Hematopoietic multipotent progenitor cell treated with erythropoietin and hydrocortisone succinate and interleukin-3 and kit ligand, for 15 days (in vitro differentiated cells): ENCODE data around the gene SPATA9.

Source experiments
- DNase-seq: peaks from one replicate; pipeline ENCODE4 v3.0.0-alpha.2; 2015; ENCODE audit warnings: low spot score

Gene SPATA9

DNA sequence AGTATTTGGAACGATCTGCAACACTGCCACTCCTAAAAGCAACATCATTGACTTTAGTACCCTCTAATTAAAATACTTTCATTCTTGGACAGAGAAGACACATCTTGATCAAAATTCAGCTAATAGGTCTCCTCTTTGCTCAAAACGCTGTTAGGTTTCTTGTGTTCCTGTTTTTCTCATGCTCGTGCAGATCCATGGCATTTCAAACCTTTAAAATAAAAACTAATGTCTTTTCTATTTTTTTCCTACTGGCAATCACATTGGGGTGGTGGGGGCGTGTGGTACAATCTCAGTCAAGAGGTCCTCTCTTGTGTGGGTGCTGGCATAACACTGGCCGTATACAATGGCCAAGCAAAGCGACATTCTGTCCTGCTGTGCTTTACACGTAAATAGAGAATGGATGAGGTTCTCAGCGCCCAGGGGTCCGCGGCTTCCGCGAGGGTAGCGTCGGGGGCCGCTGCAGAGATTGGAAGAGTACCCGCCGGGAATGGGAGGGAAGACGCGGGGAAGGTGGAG lies 63.2 kb downstream of the SPATA9 start:
- DNase-seq, result no peak

DNA sequence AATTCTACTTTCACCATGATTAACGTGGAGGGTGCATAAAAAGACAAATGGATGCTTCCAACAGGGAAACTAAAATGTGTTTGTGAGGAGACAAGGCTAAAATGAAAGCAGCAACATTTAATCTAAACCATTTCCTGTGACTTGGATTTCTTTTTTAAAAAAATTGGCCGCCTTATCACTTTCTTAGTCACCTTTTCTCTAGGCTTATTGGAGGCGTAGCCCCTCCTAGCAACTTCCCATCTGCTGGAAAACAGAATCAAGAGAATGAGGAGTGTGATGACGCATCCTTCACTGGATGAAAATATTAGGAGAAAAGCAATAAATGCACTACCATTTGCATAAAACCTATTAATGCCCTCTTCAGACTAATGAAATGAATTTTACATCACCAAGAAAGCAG lies 63.7 kb downstream of the SPATA9 start:
- DNase-seq, result no peak

DNA sequence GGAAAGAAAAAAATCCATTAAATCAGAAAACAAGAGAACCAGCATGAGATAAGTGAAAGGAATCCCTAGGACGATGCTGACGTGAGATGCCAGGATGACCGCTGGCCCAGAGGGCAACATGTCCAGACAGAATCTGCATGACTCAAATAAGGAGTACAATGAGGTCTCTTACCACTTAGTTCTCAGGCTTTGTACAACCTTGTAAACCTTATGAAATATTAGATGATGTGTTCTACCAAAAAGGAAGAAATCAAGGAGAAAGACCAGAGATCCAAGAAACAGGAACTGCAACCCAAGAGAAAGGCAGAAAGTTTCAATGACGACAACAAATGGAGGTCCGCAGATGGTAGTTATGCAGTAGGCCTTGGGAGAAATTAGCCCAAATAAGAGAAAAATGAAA lies 65.7 kb downstream of the SPATA9 start:
- no peak for DNase-seq

DNA sequence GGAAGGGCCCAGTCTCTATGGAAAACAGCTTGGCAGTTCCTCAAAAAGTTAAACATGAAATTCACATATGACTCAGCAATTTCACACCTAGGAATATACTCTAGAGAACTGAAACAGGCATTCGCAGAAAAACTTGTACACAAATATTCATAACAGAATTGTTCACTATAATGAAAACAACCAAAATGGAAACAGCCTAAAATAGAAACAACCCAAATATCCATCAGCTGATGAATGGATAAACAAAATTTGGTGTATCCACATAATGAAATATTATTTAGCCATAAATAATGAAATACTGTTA lies 67.7 kb downstream of the SPATA9 start:
- no peak for DNase-seq

DNA sequence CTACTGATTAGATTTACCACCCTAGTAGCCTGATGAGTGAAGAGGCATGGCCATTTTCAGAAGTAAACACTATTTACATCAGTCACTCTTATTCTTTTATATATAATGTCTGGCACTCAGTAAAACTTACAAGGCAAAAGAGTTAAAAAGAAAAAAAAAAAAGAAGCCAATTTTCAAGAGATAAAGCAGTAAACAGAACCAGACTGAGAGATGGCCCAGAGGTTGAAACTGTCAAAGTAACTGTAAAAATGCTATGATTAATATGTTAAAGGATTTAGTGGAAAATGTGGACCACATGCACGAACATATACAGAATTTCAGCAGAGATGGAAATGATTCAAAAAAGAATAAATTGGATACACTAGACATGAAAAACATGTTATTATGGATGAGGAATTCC lies 69.3 kb downstream of the SPATA9 start:
- no peak for DNase-seq

DNA sequence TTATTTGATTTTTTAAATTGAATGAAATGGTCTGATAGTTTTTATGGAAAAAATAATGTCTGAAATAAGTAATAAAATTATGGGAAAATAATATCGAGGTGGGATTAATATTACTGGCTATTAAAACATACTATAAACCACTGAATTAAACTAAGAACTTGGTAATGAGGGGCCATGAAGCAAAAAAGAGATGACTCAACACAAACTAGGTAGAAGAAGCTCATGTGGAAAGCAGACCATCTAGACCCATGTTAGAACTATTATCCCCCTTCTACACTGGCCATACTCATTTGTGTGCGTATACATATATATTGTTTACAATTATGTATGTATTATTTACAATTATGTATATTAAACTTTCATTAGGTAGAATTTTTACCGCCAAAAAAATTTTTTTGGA lies 71.4 kb downstream of the SPATA9 start:
- DNase-seq, result no peak

DNA sequence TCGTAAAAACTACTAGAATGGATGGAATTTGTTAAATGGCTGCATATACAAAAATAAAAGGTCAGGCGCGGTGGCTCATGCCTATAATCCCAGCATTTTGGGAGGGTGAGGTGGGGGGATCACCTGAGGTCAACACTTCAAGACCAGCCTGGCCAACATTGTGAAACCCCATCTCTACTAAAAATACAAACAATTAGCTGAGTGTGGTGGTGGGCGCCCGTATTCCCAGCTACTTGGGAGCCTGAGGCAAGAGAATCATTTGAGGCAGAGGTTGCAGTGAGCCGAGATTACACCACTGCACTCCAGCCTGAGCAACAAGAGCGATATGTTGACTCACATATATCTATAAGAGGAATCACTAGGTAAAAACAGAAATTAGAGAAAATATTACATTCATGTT lies 72.2 kb downstream of the SPATA9 start:
- no peak for DNase-seq

DNA sequence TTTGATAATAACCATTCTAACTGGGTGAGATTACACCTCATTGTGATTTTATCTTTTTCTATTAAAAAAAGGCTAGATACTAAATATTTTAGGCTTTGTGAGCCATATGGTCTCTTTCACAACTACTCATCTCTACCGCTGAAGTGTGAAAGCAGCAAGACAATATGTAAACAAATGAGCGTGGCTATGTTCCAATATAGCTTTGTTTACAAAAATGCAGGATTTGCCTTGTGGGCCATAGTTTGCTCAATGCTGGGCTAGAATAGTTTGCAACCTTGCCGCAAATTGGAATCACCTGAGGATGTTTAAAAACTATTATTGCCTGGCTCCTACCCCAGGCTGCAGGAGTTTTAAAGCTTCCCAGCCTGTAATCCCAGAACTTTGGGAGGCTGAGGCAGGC lies 73.1 kb downstream of the SPATA9 start:
- DNase-seq, result no peak
